Measurements from ENCODE around the gene SOHLH1.

The SOHLH1 gene

DNA sequence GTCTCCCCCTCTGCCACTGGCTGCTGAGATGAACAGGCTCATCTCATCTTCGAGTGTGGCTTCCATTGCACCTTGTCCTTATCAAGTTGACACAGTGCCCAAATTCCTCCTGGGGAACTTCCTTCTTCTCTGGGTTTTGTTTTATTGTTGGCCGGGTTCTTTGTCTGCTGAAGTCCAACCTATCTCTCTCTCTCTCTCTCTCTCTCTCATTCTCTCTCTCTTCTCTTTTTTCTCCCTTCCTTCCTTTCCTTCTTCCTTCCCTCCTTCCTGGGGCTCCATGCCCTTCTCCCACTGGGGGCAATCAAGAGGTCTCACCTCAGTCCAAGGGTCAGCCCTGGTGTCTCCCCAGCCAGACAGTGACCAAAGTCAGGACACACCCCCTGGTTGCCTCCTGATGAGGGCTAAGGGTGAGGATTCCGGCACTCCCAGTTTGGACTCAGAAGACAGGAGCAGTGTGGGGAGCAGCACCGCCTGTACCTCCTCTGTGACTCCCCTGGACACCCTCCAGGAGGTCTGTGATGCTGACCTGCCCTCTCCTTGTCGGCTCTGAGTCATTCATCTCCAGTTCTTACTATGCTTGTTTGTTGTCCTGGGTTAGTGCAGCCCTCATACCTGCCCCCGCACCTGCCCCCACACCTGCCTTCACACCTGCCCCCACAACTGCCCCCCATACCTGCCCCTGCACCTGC is 33.4 kb upstream of the SOHLH1 start:
- Histone ChIP-seq H3K27ac (no peak overlapping the region), H3K27me3 (ENCODE audit: insufficient read depth, low read depth, severe bottlenecking) (no peaks in the 10 kb centered on the region), H3K4me3 (ENCODE audit: low read depth, low read length) (no peak overlapping the region), H3K36me3 (no peaks in the 10 kb centered on the region), H3K9me3 (ENCODE audit: severe bottlenecking) (peaks cover 4% of the 10 kb centered on the region)
- no peak for DNase-seq
- TF ChIP-seq, protein P1, sequence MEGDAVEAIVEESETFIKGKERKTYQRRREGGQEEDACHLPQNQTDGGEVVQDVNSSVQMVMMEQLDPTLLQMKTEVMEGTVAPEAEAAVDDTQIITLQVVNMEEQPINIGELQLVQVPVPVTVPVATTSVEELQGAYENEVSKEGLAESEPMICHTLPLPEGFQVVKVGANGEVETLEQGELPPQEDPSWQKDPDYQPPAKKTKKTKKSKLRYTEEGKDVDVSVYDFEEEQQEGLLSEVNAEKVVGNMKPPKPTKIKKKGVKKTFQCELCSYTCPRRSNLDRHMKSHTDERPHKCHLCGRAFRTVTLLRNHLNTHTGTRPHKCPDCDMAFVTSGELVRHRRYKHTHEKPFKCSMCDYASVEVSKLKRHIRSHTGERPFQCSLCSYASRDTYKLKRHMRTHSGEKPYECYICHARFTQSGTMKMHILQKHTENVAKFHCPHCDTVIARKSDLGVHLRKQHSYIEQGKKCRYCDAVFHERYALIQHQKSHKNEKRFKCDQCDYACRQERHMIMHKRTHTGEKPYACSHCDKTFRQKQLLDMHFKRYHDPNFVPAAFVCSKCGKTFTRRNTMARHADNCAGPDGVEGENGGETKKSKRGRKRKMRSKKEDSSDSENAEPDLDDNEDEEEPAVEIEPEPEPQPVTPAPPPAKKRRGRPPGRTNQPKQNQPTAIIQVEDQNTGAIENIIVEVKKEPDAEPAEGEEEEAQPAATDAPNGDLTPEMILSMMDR (IDR thresholded peaks at IDR 0.05; ENCODE audit: low read depth, low read length) = no peak

DNA sequence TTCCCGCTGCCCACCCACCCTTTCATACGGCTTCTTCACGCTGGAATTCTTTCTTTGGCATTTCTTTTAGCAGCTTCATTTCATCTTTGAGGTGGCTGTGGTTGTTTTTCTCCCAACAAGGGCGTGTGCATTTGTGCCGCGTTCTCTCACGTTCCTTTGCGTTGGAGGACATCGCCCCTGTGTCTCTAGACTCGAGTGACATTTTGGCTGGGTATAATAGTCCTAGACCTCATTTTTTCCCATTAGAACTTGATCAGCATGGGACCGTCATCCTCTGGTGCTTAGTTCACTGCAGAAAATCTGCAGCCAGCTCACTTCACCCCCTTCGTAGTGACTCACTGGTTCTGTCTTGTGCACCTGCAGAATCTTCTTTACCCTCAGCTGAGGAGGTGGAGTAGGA is 32.2 kb upstream of the SOHLH1 start:
- Histone ChIP-seq H3K27ac (no peak overlapping the region), H3K36me3 (no peaks in the 10 kb centered on the region), H3K4me3 (ENCODE audit: low read depth, low read length) (no peak overlapping the region), H3K27me3 (ENCODE audit: insufficient read depth, low read depth, severe bottlenecking) (no peaks in the 10 kb centered on the region), H3K9me3 (ENCODE audit: severe bottlenecking) (peaks cover 4% of the 10 kb centered on the region)
- no peak for DNase-seq
- TF ChIP-seq, protein P1 (IDR thresholded peaks at IDR 0.05; ENCODE audit: low read depth, low read length) = no peak

DNA sequence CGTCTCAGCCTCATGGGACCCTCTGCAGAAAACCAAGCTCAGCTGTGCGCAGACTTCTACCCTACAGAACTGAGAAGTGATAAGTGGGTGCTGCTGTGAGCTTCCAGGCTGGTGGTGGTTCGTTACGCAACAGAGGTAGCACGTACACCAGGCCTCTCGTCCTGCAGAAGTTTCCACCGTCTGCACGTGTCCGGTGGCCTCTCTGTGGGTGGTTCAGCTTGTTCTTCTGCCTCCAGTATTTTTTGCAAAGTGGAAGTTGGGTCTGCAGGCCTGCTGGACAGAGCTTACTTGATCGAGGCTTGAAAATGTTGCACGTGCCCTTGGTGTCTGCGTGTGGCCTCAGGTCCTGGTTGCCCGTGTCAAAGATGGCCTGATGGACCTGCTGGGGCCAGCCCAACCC is 30.2 kb upstream of the SOHLH1 start:
- Histone ChIP-seq H3K36me3 (no peaks in the 10 kb centered on the region), H3K27ac (no peak overlapping the region), H3K9me3 (ENCODE audit: severe bottlenecking) (peaks cover 4% of the 10 kb centered on the region), H3K4me3 (ENCODE audit: low read depth, low read length) (no peak overlapping the region), H3K27me3 (ENCODE audit: insufficient read depth, low read depth, severe bottlenecking) (no peaks in the 10 kb centered on the region)
- no peak for DNase-seq
- TF ChIP-seq, protein P1 (IDR thresholded peaks at IDR 0.05; ENCODE audit: low read depth, low read length) = no peak

DNA sequence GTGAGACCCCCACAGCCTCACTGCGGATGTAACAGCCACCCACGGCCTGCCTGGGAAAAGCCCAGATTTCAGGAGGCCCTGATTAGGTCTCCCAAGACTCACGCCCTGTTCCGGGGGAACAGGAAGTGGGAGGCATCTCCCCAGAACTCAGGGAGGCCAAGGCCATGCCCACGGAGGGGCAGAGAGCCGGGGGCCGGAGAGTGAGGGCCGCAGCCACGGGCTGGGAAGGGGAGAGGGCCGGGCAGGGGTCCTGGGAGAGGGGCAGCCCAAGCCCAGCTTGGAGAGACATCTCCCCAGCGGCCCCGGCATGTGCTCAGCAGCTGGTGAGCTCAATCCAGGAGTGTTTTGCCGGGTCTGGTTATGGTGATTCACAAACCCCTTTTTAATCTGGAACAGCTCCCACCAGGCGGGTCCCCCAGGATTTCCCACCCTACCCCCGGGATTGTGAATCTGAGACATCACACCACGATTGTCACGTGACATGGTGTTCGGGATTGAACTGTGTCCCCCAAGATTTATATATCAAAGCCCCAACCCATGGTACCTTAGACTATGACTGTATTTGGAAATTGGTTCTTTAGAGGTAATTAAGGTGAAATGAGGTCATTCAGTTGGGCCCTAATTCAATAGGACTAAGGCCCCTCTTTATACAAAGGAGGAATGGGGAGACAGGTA is 29.3 kb upstream of the SOHLH1 start:
- no peaks in the 10 kb centered on the region for H3K36me3 ChIP-seq
- H3K9me3 ChIP-seq (ENCODE audit: severe bottlenecking) = peaks cover 4% of the 10 kb centered on the region
- no peaks in the 10 kb centered on the region for H3K27me3 ChIP-seq (ENCODE audit: insufficient read depth, low read depth, severe bottlenecking)
- TF ChIP-seq, protein P1 (IDR thresholded peaks at IDR 0.05; ENCODE audit: low read depth, low read length) = no peak
- no peak for DNase-seq
- H3K27ac ChIP-seq = no peak overlapping the region
- H3K4me3 ChIP-seq (ENCODE audit: low read depth, low read length) = no peak overlapping the region

DNA sequence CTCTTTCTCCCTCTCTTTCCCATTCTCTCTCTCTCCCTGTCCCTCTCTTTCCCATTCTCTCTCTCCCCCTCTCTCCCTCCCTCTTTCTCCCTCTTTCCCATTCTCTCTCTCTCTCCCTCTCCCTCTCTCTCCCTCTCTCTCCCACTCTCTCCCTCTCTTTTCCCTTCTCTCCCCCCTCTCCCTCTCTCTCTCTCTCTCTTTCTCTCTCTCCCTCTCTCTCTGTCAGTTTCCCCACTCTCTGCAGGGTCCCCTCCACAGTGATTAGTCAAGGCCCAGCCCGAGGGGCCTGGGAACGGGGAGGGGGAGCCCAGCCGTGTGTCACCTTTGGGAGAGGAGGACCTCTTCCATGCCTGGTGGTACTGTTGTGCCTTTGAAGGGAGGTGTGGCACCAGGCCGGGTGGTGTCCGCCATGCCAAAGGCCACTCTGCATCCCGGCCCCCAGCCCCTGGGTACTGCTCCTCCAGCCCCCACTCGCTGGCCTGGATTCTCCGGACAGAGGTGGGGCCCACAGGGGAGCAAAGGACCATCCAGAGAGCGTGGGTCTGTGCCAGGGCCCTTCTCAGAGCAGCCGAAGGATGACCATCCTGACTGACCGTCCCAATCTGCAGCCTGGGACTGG is 28.1 kb upstream of the SOHLH1 start:
- Histone ChIP-seq H3K27me3 (ENCODE audit: insufficient read depth, low read depth, severe bottlenecking) (no peaks in the 10 kb centered on the region), H3K4me3 (ENCODE audit: low read depth, low read length) (no peak overlapping the region), H3K36me3 (no peaks in the 10 kb centered on the region), H3K27ac (no peak overlapping the region), H3K9me3 (ENCODE audit: severe bottlenecking) (peaks cover 4% of the 10 kb centered on the region)
- TF ChIP-seq, protein P1 (IDR thresholded peaks at IDR 0.05; ENCODE audit: low read depth, low read length) = no peak
- DNase-seq = no peak
